HEK293 (cell line): ENCODE measurements around the gene DUSP15.

Experiments
- CTCF ChIA-PET: fragments of 350-600 bp; formaldehyde crosslinking; extraction: SDS; loops from one replicate; lab custom pipeline; 2021; ENCODE audit warnings: antibody characterized with exemption; lab: Yijun Ruan, JAX
- POLR2A ChIA-PET: fragments of 300-600 bp; formaldehyde crosslinking; extraction: SDS; loops from one replicate; lab custom pipeline; 2020; ENCODE audit warnings: antibody characterized with exemption, inconsistent platforms; lab: Yijun Ruan, JAX
- H3K27ac ChIP-seq: fragments of 200-500 bp; sonication (Bioruptor generic); 2 replicates; pipeline ENCODE4 v1.5.1; 2014; ENCODE audit warnings: low read depth, low read length, control low read depth, inconsistent platforms; ENCODE audit errors: extremely low read depth
- H3K36me3 ChIP-seq, 2 experiments: fragments of 200-500 bp in 1 of 2; sonication (Bioruptor generic) in 1 of 2; 1 replicate in 1 of 2; 2 replicates in 1 of 2; pipeline ENCODE4 v1.5.1; 2014 to 2017; ENCODE audit warnings: inconsistent platforms in 2 of 2, low read length in 2 of 2; ENCODE audit not compliant: control insufficient read depth in 2 of 2, insufficient read depth in 1 of 2
- H3K4me1 ChIP-seq: fragments of 200-500 bp; sonication (Bioruptor generic); 2 replicates; pipeline ENCODE4 v1.5.1; 2014; ENCODE audit warnings: mild to moderate bottlenecking, low read length, inconsistent platforms; ENCODE audit not compliant: control insufficient read depth, insufficient read depth
- H3K4me3 ChIP-seq: 2 replicates; pipeline ENCODE4 v1.5.1; 2011; ENCODE audit warnings: low read depth, mild to moderate bottlenecking, control low read depth, low read length, moderate library complexity
- H3K9me3 ChIP-seq: fragments of 200-500 bp; sonication (Bioruptor generic); 2 replicates; pipeline ENCODE4 v1.5.1; 2014; ENCODE audit warnings: low read depth, low read length, inconsistent platforms; ENCODE audit not compliant: control insufficient read depth, insufficient read depth
- GLIS1 ChIP-seq: fragments of 450-650 bp; formaldehyde crosslinking; IDR thresholded peaks from 2 replicates; pipeline ENCODE4 v1.5.1; 2016; ENCODE audit warnings: missing biosample characterization, missing genetic modification characterization
- GLIS2 ChIP-seq: fragments of 450-650 bp; formaldehyde crosslinking; IDR thresholded peaks from 2 replicates; pipeline ENCODE4 v1.5.1; 2016; ENCODE audit warnings: missing biosample characterization, missing genetic modification characterization
- ZBTB48 ChIP-seq: fragments of 450-650 bp; formaldehyde crosslinking; IDR thresholded peaks from 2 replicates; pipeline ENCODE4 v1.5.1; 2016; ENCODE audit warnings: missing biosample characterization, missing genetic modification characterization
- ZFP69B ChIP-seq: fragments of 450-650 bp; formaldehyde crosslinking; IDR thresholded peaks from 2 replicates; pipeline ENCODE4 v1.5.1; 2016; ENCODE audit warnings: missing biosample characterization, missing genetic modification characterization
- ZNF335 ChIP-seq: fragments of 450-650 bp; formaldehyde crosslinking; conservative IDR thresholded peaks from 2 replicates; pipeline ENCODE4 v1.5.1; 2016; ENCODE audit warnings: missing biosample characterization, missing genetic modification characterization
- ZNF747 ChIP-seq: fragments of 450-650 bp; formaldehyde crosslinking; IDR thresholded peaks from 2 replicates; pipeline ENCODE4 v1.5.1; 2016; ENCODE audit warnings: missing biosample characterization, missing genetic modification characterization
- TF ChIP-seq, protein P1 (sequence below): fragments of 450-650 bp; formaldehyde crosslinking; IDR thresholded peaks from 2 replicates; pipeline ENCODE4 v1.5.1; 2016; ENCODE audit warnings: missing biosample characterization, missing genetic modification characterization
- TF ChIP-seq, protein P2 (sequence below): fragments of 450-650 bp; formaldehyde crosslinking; IDR thresholded peaks from 2 replicates; pipeline ENCODE4 v1.5.1; 2016; ENCODE audit warnings: missing biosample characterization, missing genetic modification characterization
- TF ChIP-seq, protein P3 (sequence below): IDR thresholded peaks from 2 replicates; pipeline ENCODE4 v1.6.1; 2011; ENCODE audit warnings: mild to moderate bottlenecking, low read depth, low read length, borderline replicate concordance
- TF ChIP-seq, protein P4 (sequence below): fragments of 450-650 bp; formaldehyde crosslinking; conservative IDR thresholded peaks from 2 replicates; pipeline ENCODE4 v1.5.1; 2016; ENCODE audit warnings: low read depth, missing biosample characterization, missing genetic modification characterization
- TF ChIP-seq, protein P5 (sequence below): fragments of 450-650 bp; formaldehyde crosslinking; IDR thresholded peaks from 2 replicates; pipeline ENCODE4 v1.5.1; 2017; ENCODE audit warnings: missing biosample characterization, missing genetic modification characterization
- TF ChIP-seq, protein P6 (sequence below): fragments of 450-650 bp; formaldehyde crosslinking; IDR thresholded peaks from 2 replicates; pipeline ENCODE4 v1.5.1; 2016; ENCODE audit warnings: missing biosample characterization, missing genetic modification characterization
- TF ChIP-seq, protein P7 (sequence below): fragments of 450-650 bp; formaldehyde crosslinking; IDR thresholded peaks from 2 replicates; pipeline ENCODE4 v1.5.0; 2017; ENCODE audit warnings: missing biosample characterization, missing genetic modification characterization, borderline replicate concordance
- TF ChIP-seq, protein P8 (sequence below): fragments of 450-650 bp; formaldehyde crosslinking; IDR thresholded peaks from 2 replicates; pipeline ENCODE4 v1.5.1; 2016; ENCODE audit warnings: missing biosample characterization, missing genetic modification characterization, borderline replicate concordance

DUSP15 gene

DNA sequence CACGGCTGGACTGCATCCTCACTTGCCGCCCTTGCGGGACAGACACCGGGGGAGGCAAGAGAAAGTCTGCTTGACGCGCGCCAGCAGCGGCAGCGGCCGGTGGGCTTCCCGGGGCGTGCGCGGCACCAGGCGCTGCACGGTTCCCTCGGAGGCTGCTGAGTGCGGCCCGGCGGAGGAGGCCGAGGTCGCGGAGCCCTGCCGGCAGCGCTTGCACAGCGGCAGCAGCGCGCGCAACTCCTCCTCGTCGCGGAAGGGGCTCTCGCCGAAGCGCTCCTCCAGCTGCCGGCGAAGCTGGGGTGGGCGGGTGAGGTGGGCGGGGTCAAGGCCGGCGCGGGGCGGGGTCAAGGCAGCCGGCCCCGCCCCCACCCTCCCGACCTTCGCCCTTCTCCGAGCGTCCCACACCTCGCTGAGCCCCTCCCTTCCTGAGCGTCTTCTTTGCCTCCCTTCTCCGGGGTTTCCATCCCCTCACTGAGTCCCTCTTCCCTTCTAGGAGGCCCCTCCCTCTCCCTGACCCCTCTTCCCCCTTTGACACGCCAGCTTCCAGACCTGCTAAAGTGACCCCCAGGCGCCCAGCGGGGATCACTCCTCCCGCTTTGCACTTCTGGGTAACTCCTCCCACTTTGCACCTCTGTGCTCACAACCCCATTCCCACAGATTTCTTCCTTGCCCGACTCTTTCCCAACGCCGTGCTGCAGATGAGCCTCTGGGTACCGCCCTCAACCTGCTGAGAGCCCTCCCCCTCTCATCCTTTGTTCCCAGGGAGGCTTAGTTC, 8.8 kb downstream of the DUSP15 start (continued):
- TF ChIP-seq, protein P1, sequence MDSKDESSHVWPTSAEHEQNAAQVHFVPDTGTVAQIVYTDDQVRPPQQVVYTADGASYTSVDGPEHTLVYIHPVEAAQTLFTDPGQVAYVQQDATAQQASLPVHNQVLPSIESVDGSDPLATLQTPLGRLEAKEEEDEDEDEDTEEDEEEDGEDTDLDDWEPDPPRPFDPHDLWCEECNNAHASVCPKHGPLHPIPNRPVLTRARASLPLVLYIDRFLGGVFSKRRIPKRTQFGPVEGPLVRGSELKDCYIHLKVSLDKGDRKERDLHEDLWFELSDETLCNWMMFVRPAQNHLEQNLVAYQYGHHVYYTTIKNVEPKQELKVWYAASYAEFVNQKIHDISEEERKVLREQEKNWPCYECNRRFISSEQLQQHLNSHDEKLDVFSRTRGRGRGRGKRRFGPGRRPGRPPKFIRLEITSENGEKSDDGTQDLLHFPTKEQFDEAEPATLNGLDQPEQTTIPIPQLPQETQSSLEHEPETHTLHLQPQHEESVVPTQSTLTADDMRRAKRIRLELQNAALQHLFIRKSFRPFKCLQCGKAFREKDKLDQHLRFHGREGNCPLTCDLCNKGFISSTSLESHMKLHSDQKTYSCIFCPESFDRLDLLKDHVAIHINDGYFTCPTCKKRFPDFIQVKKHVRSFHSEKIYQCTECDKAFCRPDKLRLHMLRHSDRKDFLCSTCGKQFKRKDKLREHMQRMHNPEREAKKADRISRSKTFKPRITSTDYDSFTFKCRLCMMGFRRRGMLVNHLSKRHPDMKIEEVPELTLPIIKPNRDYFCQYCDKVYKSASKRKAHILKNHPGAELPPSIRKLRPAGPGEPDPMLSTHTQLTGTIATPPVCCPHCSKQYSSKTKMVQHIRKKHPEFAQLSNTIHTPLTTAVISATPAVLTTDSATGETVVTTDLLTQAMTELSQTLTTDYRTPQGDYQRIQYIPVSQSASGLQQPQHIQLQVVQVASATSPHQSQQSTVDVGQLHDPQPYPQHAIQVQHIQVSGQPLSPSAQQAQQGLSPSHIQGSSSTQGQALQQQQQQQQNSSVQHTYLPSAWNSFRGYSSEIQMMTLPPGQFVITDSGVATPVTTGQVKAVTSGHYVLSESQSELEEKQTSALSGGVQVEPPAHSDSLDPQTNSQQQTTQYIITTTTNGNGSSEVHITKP (tag by site-specific recombination) = peak; percentile 55

DNA sequence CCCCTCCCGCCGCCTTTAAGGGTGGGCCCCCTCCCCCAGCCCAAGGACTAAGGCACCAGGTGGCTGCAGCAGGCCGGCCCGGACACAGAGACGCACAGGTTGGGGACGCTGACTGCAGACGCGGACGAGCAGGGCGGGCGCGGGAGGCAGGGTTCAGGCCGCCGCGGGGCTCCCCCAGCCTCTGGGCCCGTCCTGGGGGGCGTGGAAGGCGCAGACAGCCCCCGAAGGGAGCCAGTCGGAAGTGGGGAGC, 9.3 kb downstream of the DUSP15 start:
- Histone ChIP-seq H3K36me3 (no peaks in the 10 kb centered on the region), H3K27ac (no peak overlapping the region), H3K4me1 (0 out of 2 replicates have a peak, but pooled peaks cover 2% of the 10 kb centered on the region), H3K9me3 (no peaks in the 10 kb centered on the region), H3K4me3 (peak overlapping the region; percentile 38)
- ChIA-PET POLR2A (interaction anchor here (0.9 kb wide), 2 partner anchors 11 to 21 kb away, joined by 3 to 4 read pairs; no protein-coding TSS in a partner anchor), CTCF (interaction anchor here (3.5 to 5.2 kb wide), 2 partner anchors 8 to 91 kb away, joined by 16 to 26 read pairs; partner anchors contain the start of gene PDRG1)
- TF ChIP-seq, protein P2, sequence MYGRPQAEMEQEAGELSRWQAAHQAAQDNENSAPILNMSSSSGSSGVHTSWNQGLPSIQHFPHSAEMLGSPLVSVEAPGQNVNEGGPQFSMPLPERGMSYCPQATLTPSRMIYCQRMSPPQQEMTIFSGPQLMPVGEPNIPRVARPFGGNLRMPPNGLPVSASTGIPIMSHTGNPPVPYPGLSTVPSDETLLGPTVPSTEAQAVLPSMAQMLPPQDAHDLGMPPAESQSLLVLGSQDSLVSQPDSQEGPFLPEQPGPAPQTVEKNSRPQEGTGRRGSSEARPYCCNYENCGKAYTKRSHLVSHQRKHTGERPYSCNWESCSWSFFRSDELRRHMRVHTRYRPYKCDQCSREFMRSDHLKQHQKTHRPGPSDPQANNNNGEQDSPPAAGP (tag by site-specific recombination) = peak; percentile 73; the same call in 1 of the 2 replicates
- TF ChIP-seq GLIS2 (tag by site-specific recombination) (peak; percentile 71), GLIS1 (tag by site-specific recombination) (peak; percentile 45; the same call in 1 of the 2 replicates), ZNF335 (peak; percentile 91), ZBTB48 (tag by site-specific recombination) (peak; percentile 40; the same call in 1 of the 2 replicates), ZNF747 (no peak), ZFP69B (tag by site-specific recombination) (peak; percentile 70; the same call in 1 of the 2 replicates)
- TF ChIP-seq, protein P3, sequence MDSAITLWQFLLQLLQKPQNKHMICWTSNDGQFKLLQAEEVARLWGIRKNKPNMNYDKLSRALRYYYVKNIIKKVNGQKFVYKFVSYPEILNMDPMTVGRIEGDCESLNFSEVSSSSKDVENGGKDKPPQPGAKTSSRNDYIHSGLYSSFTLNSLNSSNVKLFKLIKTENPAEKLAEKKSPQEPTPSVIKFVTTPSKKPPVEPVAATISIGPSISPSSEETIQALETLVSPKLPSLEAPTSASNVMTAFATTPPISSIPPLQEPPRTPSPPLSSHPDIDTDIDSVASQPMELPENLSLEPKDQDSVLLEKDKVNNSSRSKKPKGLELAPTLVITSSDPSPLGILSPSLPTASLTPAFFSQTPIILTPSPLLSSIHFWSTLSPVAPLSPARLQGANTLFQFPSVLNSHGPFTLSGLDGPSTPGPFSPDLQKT = no peak
- TF ChIP-seq, protein P4, sequence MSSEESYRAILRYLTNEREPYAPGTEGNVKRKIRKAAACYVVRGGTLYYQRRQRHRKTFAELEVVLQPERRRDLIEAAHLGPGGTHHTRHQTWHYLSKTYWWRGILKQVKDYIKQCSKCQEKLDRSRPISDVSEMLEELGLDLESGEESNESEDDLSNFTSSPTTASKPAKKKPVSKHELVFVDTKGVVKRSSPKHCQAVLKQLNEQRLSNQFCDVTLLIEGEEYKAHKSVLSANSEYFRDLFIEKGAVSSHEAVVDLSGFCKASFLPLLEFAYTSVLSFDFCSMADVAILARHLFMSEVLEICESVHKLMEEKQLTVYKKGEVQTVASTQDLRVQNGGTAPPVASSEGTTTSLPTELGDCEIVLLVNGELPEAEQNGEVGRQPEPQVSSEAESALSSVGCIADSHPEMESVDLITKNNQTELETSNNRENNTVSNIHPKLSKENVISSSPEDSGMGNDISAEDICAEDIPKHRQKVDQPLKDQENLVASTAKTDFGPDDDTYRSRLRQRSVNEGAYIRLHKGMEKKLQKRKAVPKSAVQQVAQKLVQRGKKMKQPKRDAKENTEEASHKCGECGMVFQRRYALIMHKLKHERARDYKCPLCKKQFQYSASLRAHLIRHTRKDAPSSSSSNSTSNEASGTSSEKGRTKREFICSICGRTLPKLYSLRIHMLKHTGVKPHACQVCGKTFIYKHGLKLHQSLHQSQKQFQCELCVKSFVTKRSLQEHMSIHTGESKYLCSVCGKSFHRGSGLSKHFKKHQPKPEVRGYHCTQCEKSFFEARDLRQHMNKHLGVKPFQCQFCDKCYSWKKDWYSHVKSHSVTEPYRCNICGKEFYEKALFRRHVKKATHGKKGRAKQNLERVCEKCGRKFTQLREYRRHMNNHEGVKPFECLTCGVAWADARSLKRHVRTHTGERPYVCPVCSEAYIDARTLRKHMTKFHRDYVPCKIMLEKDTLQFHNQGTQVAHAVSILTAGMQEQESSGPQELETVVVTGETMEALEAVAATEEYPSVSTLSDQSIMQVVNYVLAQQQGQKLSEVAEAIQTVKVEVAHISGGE = peak; percentile 58
- TF ChIP-seq, protein P5, sequence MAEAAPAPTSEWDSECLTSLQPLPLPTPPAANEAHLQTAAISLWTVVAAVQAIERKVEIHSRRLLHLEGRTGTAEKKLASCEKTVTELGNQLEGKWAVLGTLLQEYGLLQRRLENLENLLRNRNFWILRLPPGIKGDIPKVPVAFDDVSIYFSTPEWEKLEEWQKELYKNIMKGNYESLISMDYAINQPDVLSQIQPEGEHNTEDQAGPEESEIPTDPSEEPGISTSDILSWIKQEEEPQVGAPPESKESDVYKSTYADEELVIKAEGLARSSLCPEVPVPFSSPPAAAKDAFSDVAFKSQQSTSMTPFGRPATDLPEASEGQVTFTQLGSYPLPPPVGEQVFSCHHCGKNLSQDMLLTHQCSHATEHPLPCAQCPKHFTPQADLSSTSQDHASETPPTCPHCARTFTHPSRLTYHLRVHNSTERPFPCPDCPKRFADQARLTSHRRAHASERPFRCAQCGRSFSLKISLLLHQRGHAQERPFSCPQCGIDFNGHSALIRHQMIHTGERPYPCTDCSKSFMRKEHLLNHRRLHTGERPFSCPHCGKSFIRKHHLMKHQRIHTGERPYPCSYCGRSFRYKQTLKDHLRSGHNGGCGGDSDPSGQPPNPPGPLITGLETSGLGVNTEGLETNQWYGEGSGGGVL (tag by site-specific recombination) = peak; percentile 82
- TF ChIP-seq, protein P6, sequence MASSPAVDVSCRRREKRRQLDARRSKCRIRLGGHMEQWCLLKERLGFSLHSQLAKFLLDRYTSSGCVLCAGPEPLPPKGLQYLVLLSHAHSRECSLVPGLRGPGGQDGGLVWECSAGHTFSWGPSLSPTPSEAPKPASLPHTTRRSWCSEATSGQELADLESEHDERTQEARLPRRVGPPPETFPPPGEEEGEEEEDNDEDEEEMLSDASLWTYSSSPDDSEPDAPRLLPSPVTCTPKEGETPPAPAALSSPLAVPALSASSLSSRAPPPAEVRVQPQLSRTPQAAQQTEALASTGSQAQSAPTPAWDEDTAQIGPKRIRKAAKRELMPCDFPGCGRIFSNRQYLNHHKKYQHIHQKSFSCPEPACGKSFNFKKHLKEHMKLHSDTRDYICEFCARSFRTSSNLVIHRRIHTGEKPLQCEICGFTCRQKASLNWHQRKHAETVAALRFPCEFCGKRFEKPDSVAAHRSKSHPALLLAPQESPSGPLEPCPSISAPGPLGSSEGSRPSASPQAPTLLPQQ (tag by site-specific recombination) = peak; percentile 92
- TF ChIP-seq, protein P7, sequence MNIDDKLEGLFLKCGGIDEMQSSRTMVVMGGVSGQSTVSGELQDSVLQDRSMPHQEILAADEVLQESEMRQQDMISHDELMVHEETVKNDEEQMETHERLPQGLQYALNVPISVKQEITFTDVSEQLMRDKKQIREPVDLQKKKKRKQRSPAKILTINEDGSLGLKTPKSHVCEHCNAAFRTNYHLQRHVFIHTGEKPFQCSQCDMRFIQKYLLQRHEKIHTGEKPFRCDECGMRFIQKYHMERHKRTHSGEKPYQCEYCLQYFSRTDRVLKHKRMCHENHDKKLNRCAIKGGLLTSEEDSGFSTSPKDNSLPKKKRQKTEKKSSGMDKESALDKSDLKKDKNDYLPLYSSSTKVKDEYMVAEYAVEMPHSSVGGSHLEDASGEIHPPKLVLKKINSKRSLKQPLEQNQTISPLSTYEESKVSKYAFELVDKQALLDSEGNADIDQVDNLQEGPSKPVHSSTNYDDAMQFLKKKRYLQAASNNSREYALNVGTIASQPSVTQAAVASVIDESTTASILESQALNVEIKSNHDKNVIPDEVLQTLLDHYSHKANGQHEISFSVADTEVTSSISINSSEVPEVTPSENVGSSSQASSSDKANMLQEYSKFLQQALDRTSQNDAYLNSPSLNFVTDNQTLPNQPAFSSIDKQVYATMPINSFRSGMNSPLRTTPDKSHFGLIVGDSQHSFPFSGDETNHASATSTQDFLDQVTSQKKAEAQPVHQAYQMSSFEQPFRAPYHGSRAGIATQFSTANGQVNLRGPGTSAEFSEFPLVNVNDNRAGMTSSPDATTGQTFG (tag by site-specific recombination) = no peak
- TF ChIP-seq, protein P8, sequence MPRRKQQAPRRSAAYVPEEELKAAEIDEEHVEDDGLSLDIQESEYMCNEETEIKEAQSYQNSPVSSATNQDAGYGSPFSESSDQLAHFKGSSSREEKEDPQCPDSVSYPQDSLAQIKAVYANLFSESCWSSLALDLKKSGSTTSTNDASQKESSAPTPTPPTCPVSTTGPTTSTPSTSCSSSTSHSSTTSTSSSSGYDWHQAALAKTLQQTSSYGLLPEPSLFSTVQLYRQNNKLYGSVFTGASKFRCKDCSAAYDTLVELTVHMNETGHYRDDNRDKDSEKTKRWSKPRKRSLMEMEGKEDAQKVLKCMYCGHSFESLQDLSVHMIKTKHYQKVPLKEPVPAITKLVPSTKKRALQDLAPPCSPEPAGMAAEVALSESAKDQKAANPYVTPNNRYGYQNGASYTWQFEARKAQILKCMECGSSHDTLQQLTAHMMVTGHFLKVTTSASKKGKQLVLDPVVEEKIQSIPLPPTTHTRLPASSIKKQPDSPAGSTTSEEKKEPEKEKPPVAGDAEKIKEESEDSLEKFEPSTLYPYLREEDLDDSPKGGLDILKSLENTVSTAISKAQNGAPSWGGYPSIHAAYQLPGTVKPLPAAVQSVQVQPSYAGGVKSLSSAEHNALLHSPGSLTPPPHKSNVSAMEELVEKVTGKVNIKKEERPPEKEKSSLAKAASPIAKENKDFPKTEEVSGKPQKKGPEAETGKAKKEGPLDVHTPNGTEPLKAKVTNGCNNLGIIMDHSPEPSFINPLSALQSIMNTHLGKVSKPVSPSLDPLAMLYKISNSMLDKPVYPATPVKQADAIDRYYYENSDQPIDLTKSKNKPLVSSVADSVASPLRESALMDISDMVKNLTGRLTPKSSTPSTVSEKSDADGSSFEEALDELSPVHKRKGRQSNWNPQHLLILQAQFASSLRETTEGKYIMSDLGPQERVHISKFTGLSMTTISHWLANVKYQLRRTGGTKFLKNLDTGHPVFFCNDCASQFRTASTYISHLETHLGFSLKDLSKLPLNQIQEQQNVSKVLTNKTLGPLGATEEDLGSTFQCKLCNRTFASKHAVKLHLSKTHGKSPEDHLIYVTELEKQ (tag by site-specific recombination) = no peak
